Glutamatergic neuron (in vitro differentiated cells): ENCODE data around the gene PTPRE. TPM values are rescaled to one million over a fixed set of nuclear protein-coding genes. Genes with fewer than 3 reads are reported as not detected.

Experiments
- DNase-seq: peaks from one replicate; pipeline ENCODE4 v3.0.0; 2022
- H3K27ac Mint-ChIP-seq: one replicate; pipeline ENCODE4 v1.8.0; 2020; ENCODE audit warnings: mild to moderate bottlenecking, mixed read lengths, inconsistent platforms; ENCODE audit not compliant: unreplicated experiment
- H3K27me3 Mint-ChIP-seq: one replicate; pipeline ENCODE4 v1.8.0; 2020; ENCODE audit warnings: mild to moderate bottlenecking, moderate library complexity, mixed read lengths, inconsistent platforms; ENCODE audit not compliant: unreplicated experiment
- H3K36me3 Mint-ChIP-seq: one replicate; pipeline ENCODE4 v1.8.0; 2020; ENCODE audit warnings: mild to moderate bottlenecking, mixed read lengths, inconsistent platforms; ENCODE audit not compliant: unreplicated experiment
- H3K4me1 Mint-ChIP-seq: one replicate; pipeline ENCODE4 v1.8.0; 2020; ENCODE audit warnings: mild to moderate bottlenecking, low read depth, mixed read lengths, inconsistent platforms; ENCODE audit not compliant: unreplicated experiment
- H3K4me3 Mint-ChIP-seq: one replicate; pipeline ENCODE4 v1.8.0; 2020; ENCODE audit warnings: mild to moderate bottlenecking, mixed read lengths, inconsistent platforms; ENCODE audit not compliant: unreplicated experiment
- H3K9me3 Mint-ChIP-seq: one replicate; pipeline ENCODE4 v1.8.0; 2020; ENCODE audit warnings: mild to moderate bottlenecking, moderate library complexity, mixed read lengths, inconsistent platforms; ENCODE audit not compliant: unreplicated experiment
- total RNA-seq: library from RNA; stranded (reverse); fragmentation: NEBNext Ultra II Directional; extraction: Animal tissue kit (Norgen Biotek cat#: 25700); gene quantifications from one replicate; pipeline ENCODE4 v1.2.1, GENCODE V29; 2021; ENCODE audit not compliant: unreplicated experiment
- TF ChIP-seq, protein P1 (sequence below): fragments of 200-600 bp; sonication (generic); IDR thresholded peaks from one replicate; pipeline ENCODE4 v1.5.0; 2021; ENCODE audit not compliant: partially characterized antibody, unreplicated experiment

Gene PTPRE
- total RNA-seq, 1 donor from 2014 or later: 2.6 TPM

- Mint-ChIP-seq H3K27me3 (peaks cover 6% of the 10 kb centered on the region), H3K27ac (no peak overlapping the region), H3K4me1 (peaks cover 9% of the 10 kb centered on the region), H3K9me3 (peaks cover 6% of the 10 kb centered on the region), H3K36me3 (no peaks in the 10 kb centered on the region), H3K4me3 (no peak overlapping the region)
- TF ChIP-seq, protein P1, sequence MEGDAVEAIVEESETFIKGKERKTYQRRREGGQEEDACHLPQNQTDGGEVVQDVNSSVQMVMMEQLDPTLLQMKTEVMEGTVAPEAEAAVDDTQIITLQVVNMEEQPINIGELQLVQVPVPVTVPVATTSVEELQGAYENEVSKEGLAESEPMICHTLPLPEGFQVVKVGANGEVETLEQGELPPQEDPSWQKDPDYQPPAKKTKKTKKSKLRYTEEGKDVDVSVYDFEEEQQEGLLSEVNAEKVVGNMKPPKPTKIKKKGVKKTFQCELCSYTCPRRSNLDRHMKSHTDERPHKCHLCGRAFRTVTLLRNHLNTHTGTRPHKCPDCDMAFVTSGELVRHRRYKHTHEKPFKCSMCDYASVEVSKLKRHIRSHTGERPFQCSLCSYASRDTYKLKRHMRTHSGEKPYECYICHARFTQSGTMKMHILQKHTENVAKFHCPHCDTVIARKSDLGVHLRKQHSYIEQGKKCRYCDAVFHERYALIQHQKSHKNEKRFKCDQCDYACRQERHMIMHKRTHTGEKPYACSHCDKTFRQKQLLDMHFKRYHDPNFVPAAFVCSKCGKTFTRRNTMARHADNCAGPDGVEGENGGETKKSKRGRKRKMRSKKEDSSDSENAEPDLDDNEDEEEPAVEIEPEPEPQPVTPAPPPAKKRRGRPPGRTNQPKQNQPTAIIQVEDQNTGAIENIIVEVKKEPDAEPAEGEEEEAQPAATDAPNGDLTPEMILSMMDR: no peak
- no peak for DNase-seq
These were observed 3.5 kb downstream of the PTPRE start for GRCh38 chr10:127910464-127910770.

GRCh38 chr10:127911218-127911866 lies 4.4 kb downstream of the PTPRE start:
- H3K9me3 Mint-ChIP-seq: peaks cover 3% of the 10 kb centered on the region
- peaks cover 6% of the 10 kb centered on the region for H3K4me1 Mint-ChIP-seq
- H3K4me3 Mint-ChIP-seq: no peak overlapping the region
- TF ChIP-seq, protein P1: no peak
- H3K36me3 Mint-ChIP-seq: no peaks in the 10 kb centered on the region
- peaks cover 4% of the 10 kb centered on the region for H3K27me3 Mint-ChIP-seq
- H3K27ac Mint-ChIP-seq: no peak overlapping the region
- DNase-seq: no peak

DNA sequence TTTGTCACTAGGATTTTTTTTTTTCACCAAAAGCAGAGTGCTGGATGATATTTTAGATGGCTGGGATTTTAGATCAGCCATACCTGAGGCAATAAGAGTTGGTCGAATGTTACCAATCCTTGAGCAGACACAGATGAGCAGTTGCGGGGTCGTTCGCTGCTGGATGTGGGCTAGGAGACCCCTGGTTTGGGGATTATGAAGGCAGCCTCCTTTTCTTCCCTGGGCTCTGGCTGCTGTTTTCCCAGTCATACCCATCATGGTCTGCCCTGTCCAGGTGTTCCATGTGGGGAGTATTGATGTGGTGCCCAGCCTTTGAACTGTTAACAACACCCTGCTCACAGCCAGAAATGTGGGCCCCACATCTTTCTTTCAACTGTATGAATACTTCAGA lies 5.0 kb downstream of the PTPRE start:
- no peaks in the 10 kb centered on the region for H3K36me3 Mint-ChIP-seq
- TF ChIP-seq, protein P1: no peak
- peaks cover 6% of the 10 kb centered on the region for H3K4me1 Mint-ChIP-seq
- H3K27me3 Mint-ChIP-seq: peaks cover 4% of the 10 kb centered on the region
- H3K4me3 Mint-ChIP-seq: no peak overlapping the region
- no peak for DNase-seq
- peaks cover 3% of the 10 kb centered on the region for H3K9me3 Mint-ChIP-seq
- no peak overlapping the region for H3K27ac Mint-ChIP-seq

GRCh38 chr10:127912607-127913367 lies 5.9 kb downstream of the PTPRE start:
- DNase-seq: no peak
- Mint-ChIP-seq H3K4me3 (no peak overlapping the region), H3K9me3 (peaks cover 3% of the 10 kb centered on the region), H3K36me3 (no peaks in the 10 kb centered on the region), H3K27me3 (peaks cover 4% of the 10 kb centered on the region), H3K27ac (no peak overlapping the region), H3K4me1 (peaks cover 6% of the 10 kb centered on the region)
- TF ChIP-seq, protein P1: no peak

- Mint-ChIP-seq H3K36me3 (no peaks in the 10 kb centered on the region), H3K4me1 (peaks cover 4% of the 10 kb centered on the region), H3K4me3 (no peak overlapping the region)
These were observed 6.5 kb downstream of the PTPRE start for GRCh38 chr10:127913368-127913759.

More at GRCh38 chr10:127913368-127913759, 6.5 kb downstream of the PTPRE start:
- Mint-ChIP-seq H3K9me3 (peaks cover 3% of the 10 kb centered on the region), H3K27ac (no peak overlapping the region), H3K27me3 (peaks cover 4% of the 10 kb centered on the region)
- TF ChIP-seq, protein P1: no peak
- DNase-seq: no peak
